Smooth muscle cell (in vitro differentiated cells): ENCODE measurements around the gene INCENP. TPM values are rescaled to one million over a fixed set of nuclear protein-coding genes. Genes with fewer than 3 reads are reported as not detected.

Experiments used
- DNase-seq: peaks from one replicate; lab custom pipeline; 2025; ENCODE audit not compliant: unreplicated experiment; lab: John Stamatoyannopoulos, UW
- H2AFZ ChIP-seq: fragments of 200-600 bp; sonication (generic); 2 replicates; pipeline ENCODE4 v1.6.0; 2016; ENCODE audit warnings: antibody characterized with exemption, low read depth, mild to moderate bottlenecking
- H3F3A ChIP-seq: fragments of 200-600 bp; sonication (generic); 2 replicates; pipeline ENCODE4 v1.6.0; 2017; ENCODE audit warnings: antibody characterized with exemption, low read depth
- H3K27ac ChIP-seq: fragments of 200-600 bp; sonication (generic); 2 replicates; pipeline ENCODE4 v1.5.1; 2016; ENCODE audit warnings: low read depth, mild to moderate bottlenecking
- H3K27me3 ChIP-seq: fragments of 200-600 bp; sonication (generic); 2 replicates; pipeline ENCODE4 v1.6.1; 2016; ENCODE audit warnings: low read depth, mild to moderate bottlenecking
- H3K36me3 ChIP-seq: fragments of 200-600 bp; sonication (generic); 2 replicates; pipeline ENCODE4 v1.5.1; 2016; ENCODE audit warnings: low read depth
- H3K4me1 ChIP-seq: fragments of 200-600 bp; sonication (generic); 2 replicates; pipeline ENCODE4 v1.5.1; 2016; ENCODE audit warnings: low read depth
- H3K4me2 ChIP-seq: fragments of 200-600 bp; sonication (generic); 2 replicates; pipeline ENCODE4 v1.6.0; 2016; ENCODE audit warnings: mild to moderate bottlenecking
- H3K4me3 ChIP-seq: fragments of 200-600 bp; sonication (generic); 2 replicates; pipeline ENCODE4 v1.5.1; 2016; ENCODE audit warnings: mild to moderate bottlenecking
- H3K79me2 ChIP-seq: fragments of 200-600 bp; sonication (generic); 2 replicates; pipeline ENCODE4 v1.6.0; 2016; ENCODE audit warnings: low read depth, mild to moderate bottlenecking
- H3K9ac ChIP-seq: fragments of 200-600 bp; sonication (generic); 2 replicates; pipeline ENCODE4 v1.6.0; 2016; ENCODE audit warnings: low read depth
- H3K9me3 ChIP-seq: fragments of 200-600 bp; sonication (generic); replicated peaks from 2 replicates; pipeline ENCODE4 v1.5.1; 2016; ENCODE audit warnings: low read depth
- H4K20me1 ChIP-seq: fragments of 200-600 bp; sonication (generic); 2 replicates; pipeline ENCODE4 v1.6.0; 2016; ENCODE audit warnings: low read depth
- CTCF ChIP-seq: fragments of 200-600 bp; sonication (generic); IDR thresholded peaks from 2 replicates; pipeline ENCODE4 v1.5.1; 2017; ENCODE audit warnings: borderline replicate concordance, mild to moderate bottlenecking, antibody characterized with exemption; ENCODE audit not compliant: insufficient read depth, poor library complexity, severe bottlenecking
- WGBS: methylation state at CpG from one replicate; pipeline ENCODE4 v1.1.7; 2016; ENCODE audit warnings: low lambda C conversion rate; 5-methylcytosine and 5-hydroxymethylcytosine counted together
- polyA plus RNA-seq: library from polyadenylated mRNA; unstranded; fragments of >200 nt; fragmentation: Nextera tagmentation; extraction: Ambion mirVana; gene quantifications from 2 replicates; pipeline ENCODE4 v1.2.1, GENCODE V29; 2016
- total RNA-seq: library from RNA; depleted of rRNA; stranded (reverse); fragments of >200 nt; gene quantifications from 2 replicates; pipeline ENCODE4 v1.2.3, GENCODE V29; 2014

INCENP gene
- total and polyA plus RNA-seq, 2 experiments from 2014 or later, result 2.3 to 25.7 TPM

- no peak overlapping the region for H2AFZ ChIP-seq
- H3K9ac ChIP-seq, result no peak overlapping the region
- H3K27ac ChIP-seq, result no peak overlapping the region
- H3K9me3 ChIP-seq, result no peaks in the 10 kb centered on the region
- H3K4me3 ChIP-seq, result no peak overlapping the region
- H3K79me2 ChIP-seq, result no peaks in the 10 kb centered on the region
- no peaks in the 10 kb centered on the region for H3K27me3 ChIP-seq
- WGBS, result 95% methylated on average over 8 of the region's 10 CpGs
- no peaks in the 10 kb centered on the region for H3K4me1 ChIP-seq
- no peak for DNase-seq
- no peak overlapping the region for H3K4me2 ChIP-seq
- no peak for TF ChIP-seq CTCF
- no peaks in the 10 kb centered on the region for H4K20me1 ChIP-seq
- no peaks in the 10 kb centered on the region for H3F3A ChIP-seq
- H3K36me3 ChIP-seq, result no peaks in the 10 kb centered on the region
Measured at GRCh38 chr11:62148271-62148980, 24.6 kb downstream of the INCENP start.

GRCh38 chr11:62149986-62150886, 26.4 kb downstream of the INCENP start:
- WGBS, result 94% methylated on average over 17 of the region's 17 CpGs

GRCh38 chr11:62150887-62151736, 27.3 kb downstream of the INCENP start:
- Histone ChIP-seq H2AFZ (no peak overlapping the region), H4K20me1 (no peaks in the 10 kb centered on the region), H3K36me3 (no peaks in the 10 kb centered on the region), H3K4me2 (no peak overlapping the region), H3F3A (no peaks in the 10 kb centered on the region), H3K79me2 (no peaks in the 10 kb centered on the region), H3K9me3 (no peaks in the 10 kb centered on the region), H3K9ac (no peak overlapping the region), H3K27me3 (no peaks in the 10 kb centered on the region), H3K4me1 (no peaks in the 10 kb centered on the region), H3K4me3 (no peak overlapping the region), H3K27ac (no peak overlapping the region)
- TF ChIP-seq CTCF, result no peak
- DNase-seq, result no peak
- 95% methylated on average over 10 of the region's 10 CpGs for WGBS

More at GRCh38 chr11:62149986-62150886, 26.4 kb downstream of the INCENP start:
- Histone ChIP-seq H2AFZ (no peak overlapping the region), H3K9ac (no peak overlapping the region), H3K79me2 (no peaks in the 10 kb centered on the region), H3F3A (no peaks in the 10 kb centered on the region), H3K36me3 (no peaks in the 10 kb centered on the region), H3K27me3 (no peaks in the 10 kb centered on the region), H3K9me3 (no peaks in the 10 kb centered on the region), H3K4me3 (no peak overlapping the region), H3K4me1 (no peaks in the 10 kb centered on the region), H3K4me2 (no peak overlapping the region), H3K27ac (no peak overlapping the region), H4K20me1 (no peaks in the 10 kb centered on the region)
- no peak for TF ChIP-seq CTCF
- DNase-seq, result no peak
